Esophagus (tissue), 2 donors: ENCODE results near the gene SOS2. TPM values are rescaled to one million over a fixed set of nuclear protein-coding genes. Genes with fewer than 3 reads are reported as not detected.
A peak's percentile ranks its signal among the peaks of the same experiment; 100 is the strongest.

Experiments
- H3K27ac ChIP-seq, 2 donors: one replicate each; pipeline ENCODE4 v1.5.1; 2013; ENCODE audit warnings: low read depth in 2 of 2, mild to moderate bottlenecking in 2 of 2, inconsistent platforms in 1 of 2, low read length in 1 of 2, moderate library complexity in 1 of 2
- H3K27me3 ChIP-seq, 2 donors: one replicate each; pipeline ENCODE4 v1.6.1; 2013; ENCODE audit warnings: low read length in 2 of 2, control low read depth in 1 of 2, mild to moderate bottlenecking in 1 of 2; ENCODE audit not compliant: insufficient read depth in 2 of 2, control insufficient read depth in 1 of 2
- H3K36me3 ChIP-seq, 2 donors: one replicate each; pipeline ENCODE4 v1.6.1; 2013; ENCODE audit warnings: low read length in 1 of 2; ENCODE audit not compliant: control insufficient read depth in 2 of 2, insufficient read depth in 2 of 2
- H3K4me1 ChIP-seq, 2 donors: one replicate each; pipeline ENCODE4 v1.6.1; 2013; ENCODE audit warnings: low read length in 1 of 2; ENCODE audit not compliant: control insufficient read depth in 2 of 2, insufficient read depth in 2 of 2
- H3K4me3 ChIP-seq, 2 donors: one replicate each; pipeline ENCODE4 v1.5.1; 2013; ENCODE audit warnings: low read length in 2 of 2, mild to moderate bottlenecking in 2 of 2, low read depth in 1 of 2, moderate library complexity in 1 of 2
- H3K9me3 ChIP-seq, 2 donors: one replicate each; pipeline ENCODE4 v1.6.1; 2013; ENCODE audit warnings: mild to moderate bottlenecking in 2 of 2, low read depth in 1 of 2, low read length in 1 of 2, moderate library complexity in 1 of 2; ENCODE audit not compliant: control insufficient read depth in 2 of 2, insufficient read depth in 1 of 2
- WGBS, 2 donors: extraction: QIAGEN DNeasy Blood & Tissue Kit; methylation state at CpG; one replicate each; pipeline ENCODE4 v1.1.7; 2013; 5-methylcytosine and 5-hydroxymethylcytosine counted together
- polyA plus RNA-seq, 2 donors: library from polyadenylated mRNA; stranded (reverse); fragments of 200-250 nt; gene quantifications; one replicate each; pipeline ENCODE4 v1.2.3, GENCODE V29; 2013
- donor health status: healthy with polysubstance abuse.
- donor health status: Bipolar disorder and iron deficiency.

Gene SOS2
- polyA plus RNA-seq, 2 donors = 6.4 to 6.8 TPM

- Histone ChIP-seq H3K4me3 (no peak overlapping the region), H3K9me3 (no peaks in the 10 kb centered on the region), H3K27ac (peak overlapping the region in 1 of 2 donors; percentile 19), H3K4me1 (no peaks in the 10 kb centered on the region), H3K36me3 (peaks cover 3 to 8% of the 10 kb centered on the region in 2 donors), H3K27me3 (no peaks in the 10 kb centered on the region)
- WGBS, 2 donors = 73 to 74% methylated on average over 6 of the region's 6 CpGs
Observed at GRCh38 chr14:50109342-50109741, 122.0 kb downstream of the SOS2 start.

- peaks cover 3 to 7% of the 10 kb centered on the region in 2 donors for H3K36me3 ChIP-seq
- H3K27ac ChIP-seq = peak overlapping the region; percentile 0 to 61
- H3K4me3 ChIP-seq = no peak overlapping the region
- H3K9me3 ChIP-seq = no peaks in the 10 kb centered on the region
- 57 to 80% methylated on average over 2 of the region's 2 CpGs for WGBS, 2 donors
- no peaks in the 10 kb centered on the region for H3K27me3 ChIP-seq
- H3K4me1 ChIP-seq = no peaks in the 10 kb centered on the region
Observed at GRCh38 chr14:50107850-50108249, 123.5 kb downstream of the SOS2 start.

GRCh38 chr14:50106178-50106577, 125.2 kb downstream of the SOS2 start:
- Histone ChIP-seq H3K27ac (peak overlapping the region in 1 of 2 donors; percentile 36), H3K9me3 (no peaks in the 10 kb centered on the region), H3K36me3 (peaks cover 3% of the 10 kb centered on the region in 2 donors), H3K4me1 (no peaks in the 10 kb centered on the region), H3K4me3 (no peak overlapping the region), H3K27me3 (no peaks in the 10 kb centered on the region)
- 59 to 64% methylated on average over 4 of the region's 4 CpGs for WGBS, 2 donors

GRCh38 chr14:50103558-50103957, 127.8 kb downstream of the SOS2 start:
- H3K36me3 ChIP-seq = peaks cover 2 to 3% of the 10 kb centered on the region in 2 donors
- WGBS, 2 donors = 90 to 93% methylated on average over 6 of the region's 6 CpGs
- H3K27me3 ChIP-seq = no peaks in the 10 kb centered on the region
- no peak overlapping the region for H3K4me3 ChIP-seq
- no peaks in the 10 kb centered on the region for H3K9me3 ChIP-seq
- H3K27ac ChIP-seq = no peak overlapping the region
- no peaks in the 10 kb centered on the region for H3K4me1 ChIP-seq

- WGBS, 2 donors = 63 to 64% methylated on average over 7 of the region's 7 CpGs
- H3K4me3 ChIP-seq = no peak overlapping the region
- H3K27ac ChIP-seq = peak overlapping the region in 1 of 2 donors; percentile 63
- H3K9me3 ChIP-seq = no peaks in the 10 kb centered on the region
- no peaks in the 10 kb centered on the region for H3K27me3 ChIP-seq
- peaks cover 2 to 3% of the 10 kb centered on the region in 2 donors for H3K36me3 ChIP-seq
- H3K4me1 ChIP-seq = no peaks in the 10 kb centered on the region
Observed at GRCh38 chr14:50101417-50101816, 130.0 kb downstream of the SOS2 start.

- 74 to 85% methylated on average over 2 of the region's 2 CpGs for WGBS, 2 donors
- Histone ChIP-seq H3K4me3 (no peak overlapping the region), H3K27ac (peak overlapping the region in 1 of 2 donors; percentile 63), H3K4me1 (no peaks in the 10 kb centered on the region), H3K27me3 (no peaks in the 10 kb centered on the region), H3K9me3 (no peaks in the 10 kb centered on the region), H3K36me3 (peaks cover 0 to 2% of the 10 kb centered on the region in 2 donors)
Observed at GRCh38 chr14:50100805-50101204, 130.6 kb downstream of the SOS2 start.

- Histone ChIP-seq H3K4me1 (no peaks in the 10 kb centered on the region), H3K27ac (no peak overlapping the region), H3K9me3 (no peaks in the 10 kb centered on the region), H3K36me3 (peaks cover 0 to 2% of the 10 kb centered on the region in 2 donors), H3K4me3 (no peak overlapping the region), H3K27me3 (no peaks in the 10 kb centered on the region)
- whole genome bisulfite sequencing, 2 donors = 61 to 63% methylated on average over 4 of the region's 4 CpGs
Observed at GRCh38 chr14:50099335-50099734, 132.0 kb downstream of the SOS2 start.

DNA sequence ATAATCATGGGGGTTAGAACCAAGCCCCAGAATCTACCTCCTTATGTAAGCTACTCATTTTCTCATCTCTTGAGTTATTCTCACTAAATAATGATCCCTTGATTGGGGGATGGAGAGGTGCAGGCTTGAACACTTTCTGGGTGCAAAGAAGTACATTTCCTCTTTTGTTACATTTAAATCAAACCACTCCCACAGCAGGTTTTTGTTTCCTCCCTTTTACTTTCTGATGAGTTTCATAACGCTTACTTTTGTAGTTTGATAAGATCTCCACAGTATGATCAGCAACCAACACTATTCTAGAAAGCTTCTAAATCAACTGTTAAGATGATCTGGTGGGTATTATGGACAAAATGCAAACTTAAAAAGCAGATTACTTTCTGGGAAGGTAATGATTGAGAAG, 135.5 kb downstream of the SOS2 start:
- peaks cover 0 to 2% of the 10 kb centered on the region in 2 donors for H3K4me1 ChIP-seq
- no peak overlapping the region for H3K4me3 ChIP-seq
- H3K27ac ChIP-seq = no peak overlapping the region
- H3K9me3 ChIP-seq = no peaks in the 10 kb centered on the region
- H3K36me3 ChIP-seq = peaks cover 0 to 2% of the 10 kb centered on the region in 2 donors
- H3K27me3 ChIP-seq = no peaks in the 10 kb centered on the region
- WGBS, 2 donors = 58 to 59% methylated on average over 1 of the region's 1 CpG

DNA sequence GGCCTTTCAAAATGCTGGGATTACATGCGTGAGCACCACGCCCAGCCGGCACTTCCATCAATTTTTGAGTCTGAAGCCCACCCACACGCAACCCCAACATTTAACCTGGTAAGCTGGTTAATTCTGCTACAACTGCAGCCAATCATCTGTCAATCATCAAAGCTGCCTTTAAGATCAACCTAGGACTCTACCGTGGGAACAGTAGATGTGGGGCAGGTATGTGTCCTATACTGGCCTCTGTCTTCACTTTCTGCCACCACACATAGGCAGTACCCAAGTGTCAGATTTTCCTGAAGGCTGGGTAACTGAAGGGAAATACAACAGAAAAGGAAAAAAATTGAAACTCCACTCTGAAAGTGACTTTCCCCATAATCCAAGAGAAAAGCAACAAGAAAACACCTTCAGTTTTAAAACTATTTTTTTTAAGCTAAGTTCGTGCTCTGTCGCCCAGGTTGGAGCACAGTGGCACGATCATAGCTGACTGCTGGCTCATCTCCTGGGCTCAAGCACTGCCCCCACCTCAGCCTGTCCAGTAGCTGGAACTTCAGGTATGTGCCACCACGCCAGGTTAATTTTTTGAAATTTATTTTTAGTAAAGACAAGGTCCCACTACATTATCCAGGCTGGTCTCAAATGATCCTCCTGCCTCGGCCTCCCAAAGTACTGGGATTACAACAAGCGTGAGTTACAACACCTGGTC, 137.2 kb downstream of the SOS2 start:
- peaks cover 0 to 2% of the 10 kb centered on the region in 2 donors for H3K4me1 ChIP-seq
- 94 to 95% methylated on average over 11 of the region's 11 CpGs for WGBS, 2 donors

DNA sequence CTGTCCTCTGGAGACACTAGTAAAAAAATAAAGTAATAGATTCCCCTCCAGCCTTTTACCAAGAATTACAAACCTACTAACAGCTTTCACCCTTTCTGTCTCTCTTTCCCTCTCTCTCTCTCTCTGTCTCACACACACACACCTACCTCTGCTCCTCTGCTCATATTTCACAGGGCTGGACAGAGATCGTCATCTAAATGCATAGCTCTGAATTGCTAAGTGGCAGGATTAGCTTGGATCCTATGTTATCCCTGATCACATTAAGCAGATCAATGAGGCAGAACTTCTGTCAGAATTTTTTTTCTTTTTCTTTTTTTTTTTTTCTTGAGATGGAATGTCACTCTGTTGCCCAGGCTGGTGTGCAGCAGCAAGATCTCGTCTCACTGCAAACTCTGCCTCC, 137.9 kb downstream of the SOS2 start:
- H3K27me3 ChIP-seq = no peaks in the 10 kb centered on the region
- no peaks in the 10 kb centered on the region for H3K36me3 ChIP-seq
- H3K4me3 ChIP-seq = no peak overlapping the region
- H3K4me1 ChIP-seq = peaks cover 0 to 2% of the 10 kb centered on the region in 2 donors
- WGBS, 2 donors = 56 to 59% methylated on average over 2 of the region's 2 CpGs
- no peaks in the 10 kb centered on the region for H3K9me3 ChIP-seq
- no peak overlapping the region for H3K27ac ChIP-seq

More for the DNA sequence above, 137.2 kb downstream of the SOS2 start:
- no peaks in the 10 kb centered on the region for H3K27me3 ChIP-seq
- no peak overlapping the region for H3K4me3 ChIP-seq
- no peaks in the 10 kb centered on the region for H3K9me3 ChIP-seq
- no peaks in the 10 kb centered on the region for H3K36me3 ChIP-seq
- H3K27ac ChIP-seq = no peak overlapping the region
